Hypothalamus (tissue), 51 donors: ENCODE data around the gene URI1.

ENCODE experiments used
- DNase-seq, 51 donors: peaks; one replicate each; lab custom pipeline; 2025; lab: John Stamatoyannopoulos, UW

Gene URI1

DNA sequence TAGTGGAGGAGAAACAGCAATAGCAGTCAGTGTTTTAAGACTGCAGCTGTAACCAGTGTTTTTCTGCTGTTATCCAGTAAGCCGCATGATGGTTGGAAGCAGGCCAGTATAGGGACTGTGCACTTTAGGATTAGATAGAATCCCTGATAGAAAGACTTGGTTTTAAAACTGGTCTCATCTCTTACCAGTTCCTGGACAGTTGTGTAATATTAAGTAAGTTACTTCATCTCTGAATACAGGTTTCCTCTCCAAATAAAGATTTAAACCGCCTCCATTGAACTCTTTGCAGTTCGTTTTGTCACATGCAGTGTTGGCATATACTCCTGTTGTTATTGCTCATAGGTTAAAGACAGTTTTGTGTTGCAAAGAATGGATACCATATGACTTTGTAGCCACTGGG is 25.6 kb downstream of the URI1 start:
- DNase-seq, result peak in 2 of 51 donors; percentile 7 to 24

DNA sequence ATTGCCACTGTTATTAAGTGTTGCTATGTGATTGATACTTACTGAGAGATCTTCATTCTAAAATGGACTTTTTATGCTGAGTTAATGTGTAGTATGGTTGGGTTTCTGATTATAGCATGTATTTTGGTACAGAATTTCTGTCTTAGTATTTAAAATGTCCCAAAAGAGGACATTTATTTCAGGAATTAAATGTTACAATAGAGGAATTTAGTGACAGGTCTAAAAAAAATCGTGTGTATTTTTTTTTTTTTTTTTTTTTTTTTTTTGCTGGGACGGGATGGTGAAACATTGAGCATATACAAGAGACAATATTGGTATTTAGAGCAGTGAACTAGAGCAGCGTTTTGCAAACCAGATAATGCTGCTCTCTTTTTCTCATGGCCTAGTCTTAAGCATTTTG is 27.9 kb downstream of the URI1 start:
- no peak for DNase-seq

GRCh38 chr19:29971002-29971401 is 29.0 kb downstream of the URI1 start:
- DNase-seq, result no peak

- DNase-seq, result no peak
Measured at GRCh38 chr19:29971648-29972047, 29.6 kb downstream of the URI1 start.

- no peak for DNase-seq
Measured at GRCh38 chr19:29974701-29975100, 32.7 kb downstream of the URI1 start.

- no peak for DNase-seq
Measured at GRCh38 chr19:29976151-29976943, 34.3 kb downstream of the URI1 start.

DNA sequence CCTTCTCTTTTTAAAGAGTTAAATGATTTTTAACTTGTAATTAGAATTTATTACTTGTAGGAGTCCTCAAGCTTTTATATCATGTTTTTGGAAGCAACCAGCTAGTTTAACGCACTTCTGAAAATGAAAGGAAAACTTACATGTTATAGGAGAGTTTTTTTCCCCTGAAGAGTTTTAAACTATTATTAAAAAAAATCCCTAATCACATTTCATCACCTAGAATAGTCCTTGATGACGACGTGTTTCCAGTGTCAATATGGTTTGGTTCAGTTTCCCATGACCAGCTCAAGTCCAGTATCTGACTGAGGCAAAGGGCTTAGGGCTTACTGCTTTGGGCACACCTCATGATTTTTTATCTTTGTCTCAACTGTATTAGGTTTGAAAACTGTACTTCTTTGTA is 36.0 kb downstream of the URI1 start:
- no peak for DNase-seq

- DNase-seq, result no peak
Measured at GRCh38 chr19:29983568-29983967, 41.5 kb downstream of the URI1 start.

DNA sequence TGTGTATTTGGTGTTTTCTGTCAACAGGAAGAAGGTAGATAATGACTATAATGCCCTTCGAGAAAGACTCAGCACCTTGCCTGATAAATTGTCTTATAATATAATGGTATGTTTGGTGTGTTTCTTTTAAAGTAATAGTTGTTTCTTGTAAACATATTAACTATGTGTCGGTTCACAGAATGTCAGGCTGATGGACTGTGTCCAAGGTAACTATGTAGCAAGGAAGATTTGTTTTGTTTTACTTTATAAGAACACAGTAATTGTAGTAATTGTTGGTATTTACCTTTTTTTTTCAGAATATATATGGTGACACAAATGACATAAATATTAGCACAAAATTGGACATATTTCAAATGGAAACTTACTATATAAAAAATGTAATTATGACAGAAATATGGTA is 43.2 kb downstream of the URI1 start:
- no peak for DNase-seq

- DNase-seq, result no peak
Measured at GRCh38 chr19:29988351-29988750, 46.3 kb downstream of the URI1 start.

DNA sequence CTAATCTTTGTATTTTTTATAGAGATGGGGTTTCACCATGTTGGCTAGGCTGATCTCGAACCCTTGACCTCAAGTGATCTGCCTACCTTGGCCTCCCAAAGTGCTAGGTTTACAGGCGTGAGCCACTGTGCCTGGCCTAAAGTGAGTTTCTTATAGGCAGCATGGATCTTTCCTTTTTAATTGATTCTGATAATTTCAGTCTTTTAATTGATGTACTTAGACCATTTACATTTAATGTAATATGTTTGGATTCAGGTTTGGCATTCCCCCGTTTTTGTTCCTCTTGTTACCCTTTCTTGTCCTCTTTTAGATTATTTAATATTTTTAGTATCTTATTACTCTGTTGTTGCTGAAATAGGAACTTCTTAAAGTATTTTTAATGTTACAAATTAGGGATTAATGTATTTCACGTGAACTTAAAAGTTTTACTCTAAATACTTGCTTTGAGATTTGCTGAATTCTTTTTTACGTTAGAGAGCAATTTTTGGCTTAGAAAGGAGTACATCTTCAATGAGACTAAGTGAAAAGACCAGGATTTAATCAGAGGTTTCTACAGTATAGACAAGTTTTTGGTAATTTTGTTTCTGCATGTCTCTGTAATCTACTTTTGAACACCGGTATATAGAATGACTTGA is 50.3 kb downstream of the URI1 start:
- no peak for DNase-seq

DNA sequence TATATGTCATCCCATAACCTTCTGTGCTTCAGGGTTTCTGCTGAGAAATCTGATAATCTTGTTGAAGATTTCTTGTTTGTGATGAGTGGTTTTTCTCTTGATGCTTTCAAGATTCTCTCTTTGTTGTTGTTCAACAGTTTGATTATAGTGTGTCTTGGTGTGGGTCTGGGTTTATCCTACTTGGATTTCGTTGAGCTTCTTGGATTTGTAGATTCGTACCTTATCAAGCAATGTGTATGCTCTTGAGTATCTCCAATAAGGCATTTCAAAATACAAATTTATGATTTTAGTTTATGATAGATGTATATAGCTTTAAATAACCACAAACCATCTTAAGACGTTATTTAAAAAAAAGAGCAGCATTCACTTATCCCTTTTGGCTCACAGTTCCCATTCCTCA is 57.5 kb downstream of the URI1 start:
- DNase-seq, result no peak

- DNase-seq, result no peak
Measured at GRCh38 chr19:30000862-30001261, 58.8 kb downstream of the URI1 start.

GRCh38 chr19:30001301-30001700 is 59.3 kb downstream of the URI1 start:
- DNase-seq, result no peak

GRCh38 chr19:30001791-30002190 is 59.8 kb downstream of the URI1 start:
- DNase-seq, result no peak

GRCh38 chr19:30003866-30004265 is 61.8 kb downstream of the URI1 start:
- no peak for DNase-seq

- no peak for DNase-seq
Measured at GRCh38 chr19:30004403-30004802, 62.4 kb downstream of the URI1 start.

GRCh38 chr19:30006207-30006606 is 64.2 kb downstream of the URI1 start:
- DNase-seq, result no peak

DNA sequence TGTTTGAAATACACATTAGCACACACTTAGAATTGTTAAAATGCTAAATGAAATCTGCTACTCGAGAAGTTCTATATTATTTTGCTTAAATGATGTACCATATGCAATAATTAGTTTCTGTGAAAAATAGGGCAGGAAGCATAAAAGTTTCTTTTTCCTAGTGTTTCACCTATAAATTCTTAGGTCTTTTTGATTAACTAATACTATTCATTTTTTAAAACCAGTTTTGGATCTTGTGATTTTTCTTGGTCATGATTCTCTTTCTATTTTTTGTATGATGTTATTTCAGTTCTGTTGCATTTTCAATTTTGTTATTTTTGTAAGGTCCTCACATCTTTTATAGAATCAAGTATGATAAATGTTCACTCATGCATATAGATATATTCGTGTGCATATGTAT is 66.1 kb downstream of the URI1 start:
- DNase-seq, result no peak

DNA sequence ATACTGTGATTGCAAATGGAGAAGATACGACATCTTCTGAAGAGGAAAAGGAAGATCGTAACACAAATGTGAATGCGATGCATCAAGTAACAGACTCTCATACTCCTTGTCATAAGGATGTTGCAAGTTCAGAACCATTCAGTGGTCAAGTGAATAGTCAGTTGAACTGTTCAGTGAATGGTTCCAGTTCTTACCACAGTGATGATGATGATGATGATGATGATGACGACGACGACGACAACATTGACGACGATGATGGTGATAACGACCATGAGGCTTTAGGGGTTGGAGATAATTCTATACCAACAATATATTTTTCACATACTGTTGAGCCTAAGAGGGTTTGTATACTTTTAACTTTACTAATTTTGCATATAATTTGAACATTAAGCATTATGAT is 67.0 kb downstream of the URI1 start:
- no peak for DNase-seq

GRCh38 chr19:30011051-30011578 is 69.1 kb downstream of the URI1 start:
- peak in 2 of 51 donors; percentile 2 to 21 for DNase-seq

DNA sequence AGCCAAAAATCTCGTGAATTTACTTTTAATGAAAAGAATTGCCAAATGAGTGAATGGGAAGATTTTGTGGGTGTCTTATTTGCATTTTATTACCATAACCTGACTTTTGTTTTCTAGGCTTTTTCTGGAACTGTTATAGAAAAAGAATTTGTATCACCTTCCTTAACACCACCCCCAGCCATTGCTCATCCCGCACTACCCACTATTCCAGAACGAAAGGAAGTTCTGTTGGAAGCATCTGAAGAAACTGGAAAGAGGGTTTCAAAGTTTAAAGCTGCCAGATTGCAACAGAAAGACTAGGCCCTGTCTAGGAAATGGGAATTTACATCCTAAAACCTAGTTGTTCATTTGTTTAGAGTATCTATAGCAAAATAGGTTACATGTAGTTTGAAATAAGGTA is 72.7 kb downstream of the URI1 start:
- no peak for DNase-seq
